Activated CD8-positive, alpha-beta memory T cell treated with anti-CD3 and anti-CD28 coated beads for 4 hours (primary cell): ENCODE results near the gene NTRK1.

Experiments
- DNase-seq, 2 donors: peaks; one replicate each; pipeline ENCODE4 v3.0.0-alpha.2; 2020; ENCODE audit warnings: low read depth in 2 of 2

NTRK1 gene

GRCh38 chr1:156857532-156857931 lies 3.1 kb upstream of the NTRK1 start:
- DNase-seq = no peak

- DNase-seq = no peak
Measured at GRCh38 chr1:156858555-156858956, 2.1 kb upstream of the NTRK1 start.

GRCh38 chr1:156858959-156859522 lies 1.6 kb upstream of the NTRK1 start, which contains the start of gene INSRR:
Gene INSRR (minus strand): TSS chr1:156859117. CDS start chr1:156858621, 496 bp downstream.
- no peak for DNase-seq

- no peak for DNase-seq
Measured at GRCh38 chr1:156859523-156860112, 1.0 kb upstream of the NTRK1 start.

GRCh38 chr1:156860113-156860627 lies 495 bp upstream of the NTRK1 start:
- peak in 1 of 2 donors; percentile 24 for DNase-seq

GRCh38 chr1:156862584-156862983 lies 1.9 kb downstream of the NTRK1 start:
- DNase-seq = no peak

GRCh38 chr1:156862997-156863599 lies 2.4 kb downstream of the NTRK1 start:
- no peak for DNase-seq

GRCh38 chr1:156863631-156864030 lies 3.0 kb downstream of the NTRK1 start:
- no peak for DNase-seq

GRCh38 chr1:156864796-156865195 lies 4.1 kb downstream of the NTRK1 start:
- DNase-seq = no peak

GRCh38 chr1:156865258-156865657 lies 4.6 kb downstream of the NTRK1 start:
- DNase-seq = no peak

- DNase-seq = no peak
Measured at GRCh38 chr1:156865865-156866248, 5.2 kb downstream of the NTRK1 start.

- DNase-seq = no peak
Measured at GRCh38 chr1:156866249-156866909, 5.7 kb downstream of the NTRK1 start.

- no peak for DNase-seq
Measured at GRCh38 chr1:156868341-156868740, 7.7 kb downstream of the NTRK1 start.

- DNase-seq = no peak
Measured at GRCh38 chr1:156869455-156869854, 8.8 kb downstream of the NTRK1 start.

- DNase-seq = no peak
Measured at GRCh38 chr1:156873659-156874058, 13.0 kb downstream of the NTRK1 start.

GRCh38 chr1:156874142-156874541 lies 13.5 kb downstream of the NTRK1 start:
- no peak for DNase-seq

GRCh38 chr1:156874572-156875340 lies 14.1 kb downstream of the NTRK1 start:
- no peak for DNase-seq

- DNase-seq = no peak
Measured at GRCh38 chr1:156875341-156875615, 14.6 kb downstream of the NTRK1 start.

GRCh38 chr1:156876281-156876680 lies 15.6 kb downstream of the NTRK1 start:
- no peak for DNase-seq

GRCh38 chr1:156877433-156878170 lies 16.9 kb downstream of the NTRK1 start:
- DNase-seq = no peak

- DNase-seq = no peak
Measured at GRCh38 chr1:156879876-156880275, 19.2 kb downstream of the NTRK1 start.
